ENCODE data around the gene TEX12. TPM values are rescaled to one million over a fixed set of nuclear protein-coding genes. Genes with fewer than 3 reads are reported as not detected.

TEX12 gene
- total RNA-seq, 1 experiment from 2014 or later = not detected

GRCh38 chr11:112221274-112221835 lies 54.2 kb downstream of the TEX12 start:
- no peaks in the 10 kb centered on the region for H3K36me3 ChIP-seq (ENCODE audit: low read depth)
- BruUV-seq (replicated peaks) = no TSS peak
- peak overlapping the region; percentile 36; the same call in 1 of the 2 replicates for H3K27ac ChIP-seq
- peaks cover 19% of the 10 kb centered on the region for H3K4me1 ChIP-seq (replicated peaks; ENCODE audit: insufficient read depth)
- H3K9me3 ChIP-seq (ENCODE audit: insufficient read depth, low read depth) = no peaks in the 10 kb centered on the region
- H3K79me2 ChIP-seq (ENCODE audit: low read depth) = no peaks in the 10 kb centered on the region
- DNase-seq = peak in 1 of 2 experiments; percentile 52
- H3K4me2 ChIP-seq = peak overlapping the region; percentile 26
- intact Hi-C loops (cut with micrococcal nuclease; ENCODE audit: unreplicated experiment) = loop anchor here (10.0 kb wide), 1 partner anchor 363 kb away; no protein-coding TSS in a partner anchor
- ChIA-PET POLR2A (ENCODE audit: unreplicated experiment) (no interaction called here), CTCF (interaction anchor here (0.5 to 1.4 kb wide), 4 partner anchors 10 to 95 kb away, joined by 3 to 5 read pairs (median 4); no protein-coding TSS in a partner anchor)
- no peaks in the 10 kb centered on the region for H3K27me3 ChIP-seq (ENCODE audit: insufficient read depth, low read depth)
- H3K9me2 ChIP-seq (ENCODE audit: insufficient read depth) = no peaks in the 10 kb centered on the region
- no peaks in the 10 kb centered on the region for H3F3A ChIP-seq (ENCODE audit: insufficient read depth, low read depth)
- H4K20me1 ChIP-seq (ENCODE audit: insufficient read depth) = no peaks in the 10 kb centered on the region
- no peak overlapping the region for H2AFZ ChIP-seq
- TF ChIP-seq, protein P1, sequence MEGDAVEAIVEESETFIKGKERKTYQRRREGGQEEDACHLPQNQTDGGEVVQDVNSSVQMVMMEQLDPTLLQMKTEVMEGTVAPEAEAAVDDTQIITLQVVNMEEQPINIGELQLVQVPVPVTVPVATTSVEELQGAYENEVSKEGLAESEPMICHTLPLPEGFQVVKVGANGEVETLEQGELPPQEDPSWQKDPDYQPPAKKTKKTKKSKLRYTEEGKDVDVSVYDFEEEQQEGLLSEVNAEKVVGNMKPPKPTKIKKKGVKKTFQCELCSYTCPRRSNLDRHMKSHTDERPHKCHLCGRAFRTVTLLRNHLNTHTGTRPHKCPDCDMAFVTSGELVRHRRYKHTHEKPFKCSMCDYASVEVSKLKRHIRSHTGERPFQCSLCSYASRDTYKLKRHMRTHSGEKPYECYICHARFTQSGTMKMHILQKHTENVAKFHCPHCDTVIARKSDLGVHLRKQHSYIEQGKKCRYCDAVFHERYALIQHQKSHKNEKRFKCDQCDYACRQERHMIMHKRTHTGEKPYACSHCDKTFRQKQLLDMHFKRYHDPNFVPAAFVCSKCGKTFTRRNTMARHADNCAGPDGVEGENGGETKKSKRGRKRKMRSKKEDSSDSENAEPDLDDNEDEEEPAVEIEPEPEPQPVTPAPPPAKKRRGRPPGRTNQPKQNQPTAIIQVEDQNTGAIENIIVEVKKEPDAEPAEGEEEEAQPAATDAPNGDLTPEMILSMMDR (conservative IDR thresholded peaks at IDR 0.05) = no peak
- no peak for TF ChIP-seq EZH2 (IDR thresholded peaks at IDR 0.05; ENCODE audit: low read depth)
- H3K4me3 ChIP-seq = no peak overlapping the region

Other genes starting within 250 kb of the TEX12 start
- gene C11orf52, start 248.5 kb upstream of the TEX12 start, total RNA-seq (2021) = 2.9 and 6.4 TPM in 2 replicates
- 4.4 and 4.9 TPM in 2 replicates for gene DIXDC1, start 230.0 kb upstream of the TEX12 start, total RNA-seq (2021)
- 27.8 and 44.9 TPM in 2 replicates for gene DLAT, start 142.0 kb upstream of the TEX12 start, total RNA-seq (2021)
- 2.0 and 4.8 TPM in 2 replicates for gene PIH1D2, start 93.4 kb upstream of the TEX12 start, total RNA-seq (2021)
- gene NKAPD1, start 93.1 kb upstream of the TEX12 start, total RNA-seq (2021) = 16.5 and 17.6 TPM in 2 replicates
- 42.4 and 44.3 TPM in 2 replicates for gene TIMM8B, start 80.6 kb upstream of the TEX12 start, total RNA-seq (2021)
- 99.5 and 122 TPM in 2 replicates for gene SDHD, start 80.5 kb upstream of the TEX12 start, total RNA-seq (2021)
- gene IL18, start 3.3 kb upstream of the TEX12 start, total RNA-seq (2021) = 42.8 and 59.1 TPM in 2 replicates
- 3.0 and 3.3 TPM in 2 replicates for gene BCO2, start 8.1 kb downstream of the TEX12 start, total RNA-seq (2021)
- gene PTS, start 59.1 kb downstream of the TEX12 start, total RNA-seq (2021) = 37.6 and 43.0 TPM in 2 replicates
- gene PLET1, start 93.5 kb downstream of the TEX12 start, total RNA-seq (2021) = not detected in 2 replicates